Measurements from ENCODE around the gene PLPP2.

DNA sequence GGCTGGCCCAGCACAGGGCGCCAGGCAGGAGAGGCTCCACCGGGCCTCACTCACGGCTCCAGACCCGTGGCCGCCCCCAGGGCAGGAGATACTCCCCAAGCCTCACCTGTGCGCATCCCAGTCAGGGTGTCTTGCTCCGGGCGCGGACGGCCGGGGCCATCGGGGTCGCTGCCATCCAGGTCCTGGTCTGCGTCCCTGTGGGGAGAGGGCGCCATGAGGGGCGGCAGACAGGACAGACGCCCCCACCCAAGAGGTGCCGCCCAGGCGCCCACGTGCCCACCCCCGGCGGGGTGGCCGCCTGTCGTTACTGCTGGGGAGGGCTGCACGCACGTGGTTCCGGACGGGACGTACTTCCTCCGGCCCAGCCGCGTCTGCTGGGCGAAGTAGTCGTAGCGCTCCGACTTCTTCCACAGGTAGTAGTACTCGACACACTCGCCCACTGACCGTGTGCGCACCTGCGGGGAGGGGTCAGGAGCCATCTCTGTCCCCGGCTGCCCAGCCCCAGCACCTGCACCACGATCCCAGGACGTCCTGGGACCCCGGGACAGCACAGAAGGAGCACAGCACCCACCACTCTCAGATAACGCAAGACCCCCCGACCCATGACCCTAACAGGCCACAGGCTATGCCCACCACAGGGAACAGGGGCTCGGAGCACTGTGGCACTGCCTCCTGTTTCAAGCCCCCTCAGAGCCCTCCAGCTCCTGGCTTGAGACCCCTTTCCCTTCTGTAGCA lies 17.4 kb upstream of the PLPP2 start:
- TF ChIP-seq, protein P1, sequence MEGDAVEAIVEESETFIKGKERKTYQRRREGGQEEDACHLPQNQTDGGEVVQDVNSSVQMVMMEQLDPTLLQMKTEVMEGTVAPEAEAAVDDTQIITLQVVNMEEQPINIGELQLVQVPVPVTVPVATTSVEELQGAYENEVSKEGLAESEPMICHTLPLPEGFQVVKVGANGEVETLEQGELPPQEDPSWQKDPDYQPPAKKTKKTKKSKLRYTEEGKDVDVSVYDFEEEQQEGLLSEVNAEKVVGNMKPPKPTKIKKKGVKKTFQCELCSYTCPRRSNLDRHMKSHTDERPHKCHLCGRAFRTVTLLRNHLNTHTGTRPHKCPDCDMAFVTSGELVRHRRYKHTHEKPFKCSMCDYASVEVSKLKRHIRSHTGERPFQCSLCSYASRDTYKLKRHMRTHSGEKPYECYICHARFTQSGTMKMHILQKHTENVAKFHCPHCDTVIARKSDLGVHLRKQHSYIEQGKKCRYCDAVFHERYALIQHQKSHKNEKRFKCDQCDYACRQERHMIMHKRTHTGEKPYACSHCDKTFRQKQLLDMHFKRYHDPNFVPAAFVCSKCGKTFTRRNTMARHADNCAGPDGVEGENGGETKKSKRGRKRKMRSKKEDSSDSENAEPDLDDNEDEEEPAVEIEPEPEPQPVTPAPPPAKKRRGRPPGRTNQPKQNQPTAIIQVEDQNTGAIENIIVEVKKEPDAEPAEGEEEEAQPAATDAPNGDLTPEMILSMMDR (IDR thresholded peaks at IDR 0.05), result no peak
- TF ChIP-seq POLR2A (IDR thresholded peaks at IDR 0.05), result no peak
